ENCODE measurements around the gene KIDINS220. TPM values are rescaled to one million over a fixed set of nuclear protein-coding genes. Genes with fewer than 3 reads are reported as not detected.

The KIDINS220 gene
- total RNA-seq, 1 donor from 2014 or later: 69.6 TPM

DNA sequence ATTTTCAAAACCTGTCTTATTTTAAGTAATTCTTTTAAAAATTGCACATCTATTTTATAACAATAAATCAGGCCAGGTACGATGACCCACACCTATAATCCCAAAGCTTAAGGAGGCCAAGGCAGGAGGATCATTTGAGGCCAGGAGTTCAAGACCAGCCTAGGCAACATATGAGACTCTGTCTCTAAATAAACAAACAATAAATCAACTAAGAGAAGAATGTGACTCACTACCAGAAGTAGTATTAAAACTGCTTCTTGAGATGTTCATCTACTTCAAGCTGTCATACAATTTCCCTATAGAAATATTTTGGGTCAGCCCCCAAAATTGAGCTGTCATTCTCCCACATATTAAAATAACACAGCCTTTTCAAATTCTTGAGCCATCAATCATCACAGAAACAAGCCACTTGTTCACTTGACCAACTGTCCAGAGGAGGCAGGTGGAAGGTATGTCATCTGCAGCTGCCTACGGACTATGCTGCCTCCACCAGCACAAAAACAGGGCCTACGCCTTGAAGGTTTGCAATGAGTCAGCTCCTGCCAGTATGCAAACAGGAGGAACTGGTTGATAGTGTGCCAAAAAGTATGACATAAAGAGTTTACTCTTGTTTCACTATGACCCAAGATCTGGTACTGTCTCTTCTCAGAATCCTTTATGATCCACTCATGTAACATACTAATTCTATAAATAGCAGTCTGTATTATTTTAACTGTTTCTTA is 33.6 kb downstream of the KIDINS220 start:
- Histone ChIP-seq H3K9me3 (no peaks in the 10 kb centered on the region), H3K4me3 (no peak overlapping the region), H3K4me1 (peaks cover 13% of the 10 kb centered on the region), H3K36me3 (peaks cover 83% of the 10 kb centered on the region), H3K27ac (no peak overlapping the region), H3K27me3 (no peaks in the 10 kb centered on the region)
- intact Hi-C loops (cut with DNase I): no loop called here
- no peak for DNase-seq
- TF ChIP-seq, protein P1, sequence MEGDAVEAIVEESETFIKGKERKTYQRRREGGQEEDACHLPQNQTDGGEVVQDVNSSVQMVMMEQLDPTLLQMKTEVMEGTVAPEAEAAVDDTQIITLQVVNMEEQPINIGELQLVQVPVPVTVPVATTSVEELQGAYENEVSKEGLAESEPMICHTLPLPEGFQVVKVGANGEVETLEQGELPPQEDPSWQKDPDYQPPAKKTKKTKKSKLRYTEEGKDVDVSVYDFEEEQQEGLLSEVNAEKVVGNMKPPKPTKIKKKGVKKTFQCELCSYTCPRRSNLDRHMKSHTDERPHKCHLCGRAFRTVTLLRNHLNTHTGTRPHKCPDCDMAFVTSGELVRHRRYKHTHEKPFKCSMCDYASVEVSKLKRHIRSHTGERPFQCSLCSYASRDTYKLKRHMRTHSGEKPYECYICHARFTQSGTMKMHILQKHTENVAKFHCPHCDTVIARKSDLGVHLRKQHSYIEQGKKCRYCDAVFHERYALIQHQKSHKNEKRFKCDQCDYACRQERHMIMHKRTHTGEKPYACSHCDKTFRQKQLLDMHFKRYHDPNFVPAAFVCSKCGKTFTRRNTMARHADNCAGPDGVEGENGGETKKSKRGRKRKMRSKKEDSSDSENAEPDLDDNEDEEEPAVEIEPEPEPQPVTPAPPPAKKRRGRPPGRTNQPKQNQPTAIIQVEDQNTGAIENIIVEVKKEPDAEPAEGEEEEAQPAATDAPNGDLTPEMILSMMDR (IDR thresholded peaks at IDR 0.05): no peak
- peak; percentile 91 for ATAC-seq

DNA sequence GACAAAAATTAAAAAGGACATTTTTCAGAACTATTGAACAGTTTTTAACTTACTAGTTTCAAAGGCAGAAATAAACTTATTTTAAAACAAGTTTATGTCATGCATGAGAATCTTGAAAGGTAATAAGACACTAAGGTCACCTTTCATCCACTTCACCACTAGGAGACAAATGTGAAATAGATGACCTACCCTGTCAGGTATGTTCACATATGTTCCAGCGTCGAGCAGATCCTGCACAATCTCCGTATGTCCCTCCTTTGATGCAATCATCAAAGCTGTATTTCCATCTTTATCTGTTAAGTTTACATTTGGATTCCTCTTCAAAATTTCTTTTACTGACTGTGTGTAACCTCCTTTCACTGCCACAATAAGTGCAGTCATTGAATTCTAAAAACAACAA is 34.7 kb downstream of the KIDINS220 start:
- no peak overlapping the region for H3K27ac ChIP-seq

DNA sequence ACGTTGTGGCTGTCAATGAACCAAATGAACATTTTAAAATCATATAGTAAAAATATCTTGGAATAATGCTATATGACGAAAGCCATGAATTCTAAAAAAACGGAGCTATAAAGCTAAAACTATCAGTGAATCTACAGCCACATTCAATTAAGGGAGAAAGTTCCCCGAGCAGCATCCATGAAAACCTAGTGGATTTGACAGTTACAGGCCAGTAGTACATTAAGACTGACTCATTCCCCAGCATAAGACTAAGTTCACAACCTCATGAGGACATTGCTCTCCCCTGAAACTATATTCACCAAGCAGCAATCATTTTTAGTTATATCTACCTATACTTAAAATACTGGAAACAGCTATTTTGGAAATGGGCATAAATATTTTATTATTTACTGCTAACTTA is 36.6 kb downstream of the KIDINS220 start:
- TF ChIP-seq, protein P1 (IDR thresholded peaks at IDR 0.05): no peak
- Histone ChIP-seq H3K4me3 (no peak overlapping the region), H3K27ac (no peak overlapping the region), H3K27me3 (no peaks in the 10 kb centered on the region), H3K9me3 (no peaks in the 10 kb centered on the region), H3K36me3 (peaks cover 94% of the 10 kb centered on the region), H3K4me1 (peaks cover 13% of the 10 kb centered on the region)
- DNase-seq (no peak), ATAC-seq (no peak)
- intact Hi-C loops (cut with DNase I): no loop called here

More for the DNA sequence above, 34.7 kb downstream of the KIDINS220 start:
- H3K27me3 ChIP-seq: no peaks in the 10 kb centered on the region
- TF ChIP-seq, protein P1 (IDR thresholded peaks at IDR 0.05): no peak
- no peaks in the 10 kb centered on the region for H3K9me3 ChIP-seq
- intact Hi-C loops (cut with DNase I): no loop called here
- no peak overlapping the region for H3K4me3 ChIP-seq
- H3K36me3 ChIP-seq: peaks cover 93% of the 10 kb centered on the region
- peaks cover 13% of the 10 kb centered on the region for H3K4me1 ChIP-seq
- ATAC-seq (no peak), DNase-seq (no peak)

DNA sequence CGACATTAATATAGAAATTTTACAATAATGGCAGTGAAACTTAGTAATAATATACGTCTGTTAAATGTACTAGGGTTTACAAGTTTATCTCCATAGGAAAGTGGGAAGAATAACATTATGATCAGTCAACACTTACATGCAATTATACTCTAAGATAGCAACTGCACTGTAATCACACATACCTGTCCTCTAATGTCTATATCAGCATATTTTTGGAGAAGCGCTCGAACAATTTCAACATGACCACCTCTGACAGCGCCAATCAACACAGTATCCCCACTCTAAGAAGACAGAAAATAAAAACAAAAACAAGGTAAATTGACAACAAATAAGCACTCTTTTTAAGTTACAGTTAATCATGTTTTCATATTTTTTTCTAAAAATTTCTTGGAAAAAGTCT is 37.2 kb downstream of the KIDINS220 start:
- intact Hi-C loops (cut with DNase I): no loop called here
- H3K36me3 ChIP-seq: peaks cover 94% of the 10 kb centered on the region

DNA sequence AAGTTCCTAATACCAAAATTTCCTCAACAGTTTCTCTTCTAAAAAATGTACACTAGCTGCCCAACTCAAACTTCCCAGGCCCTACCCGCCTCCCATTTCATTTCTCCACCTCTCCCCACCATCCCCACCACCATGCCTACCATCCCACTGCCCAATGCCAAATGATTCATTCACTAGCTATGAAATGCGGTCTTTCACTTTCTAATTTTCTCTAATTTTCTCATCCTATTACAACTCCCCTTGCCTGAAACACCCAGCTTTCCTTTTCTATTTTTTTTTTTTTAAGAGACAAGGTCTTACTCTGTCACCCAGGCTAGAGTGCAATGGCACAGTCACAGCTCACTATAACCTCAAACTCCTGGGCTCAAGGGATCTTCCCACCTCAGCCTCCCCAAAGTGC is 38.4 kb downstream of the KIDINS220 start:
- Histone ChIP-seq H3K27ac (no peak overlapping the region), H3K9me3 (no peaks in the 10 kb centered on the region), H3K4me3 (no peak overlapping the region), H3K36me3 (peaks cover 94% of the 10 kb centered on the region), H3K27me3 (no peaks in the 10 kb centered on the region), H3K4me1 (peaks cover 3% of the 10 kb centered on the region)
- TF ChIP-seq, protein P1 (IDR thresholded peaks at IDR 0.05): no peak
- no peak for DNase-seq
- ATAC-seq: no peak
- intact Hi-C loops (cut with DNase I): no loop called here

More for the DNA sequence above, 37.2 kb downstream of the KIDINS220 start:
- TF ChIP-seq, protein P1 (IDR thresholded peaks at IDR 0.05): no peak
- Histone ChIP-seq H3K27me3 (no peaks in the 10 kb centered on the region), H3K27ac (no peak overlapping the region), H3K4me1 (peaks cover 12% of the 10 kb centered on the region), H3K4me3 (no peak overlapping the region), H3K9me3 (no peaks in the 10 kb centered on the region)
- DNase-seq (no peak), ATAC-seq (no peak)
